Choroid plexus epithelial cell (primary cell): Measurements from ENCODE around the gene RAB31.

Source experiments
- DNase-seq: peaks from one replicate; pipeline ENCODE4 v3.0.0-alpha.2; 2010; ENCODE audit warnings: low read depth
- H3K4me3 ChIP-seq: 2 replicates; pipeline ENCODE4 v1.5.1; 2011; ENCODE audit warnings: low read depth, mild to moderate bottlenecking, control low read depth, low read length, moderate library complexity
- CTCF ChIP-seq: conservative IDR thresholded peaks from 2 replicates; pipeline ENCODE4 v1.5.1; 2011; ENCODE audit warnings: low read depth, mild to moderate bottlenecking, control low read depth, inconsistent platforms, low read length, moderate library complexity

Gene RAB31

GRCh38 chr18:9731380-9731779 is 23.3 kb downstream of the RAB31 start:
- no peak for TF ChIP-seq CTCF
- DNase-seq: peak; percentile 80
- no peak overlapping the region for H3K4me3 ChIP-seq

- DNase-seq: no peak
- H3K4me3 ChIP-seq: no peak overlapping the region
- TF ChIP-seq CTCF: no peak
Observed at GRCh38 chr18:9732031-9732430, 23.9 kb downstream of the RAB31 start.

GRCh38 chr18:9734189-9734588 is 26.1 kb downstream of the RAB31 start:
- DNase-seq: no peak
- no peak for TF ChIP-seq CTCF
- H3K4me3 ChIP-seq: no peak overlapping the region

- no peak for TF ChIP-seq CTCF
- H3K4me3 ChIP-seq: no peak overlapping the region
- DNase-seq: no peak
Observed at GRCh38 chr18:9735238-9735637, 27.1 kb downstream of the RAB31 start.

- TF ChIP-seq CTCF: no peak
- DNase-seq: no peak
- H3K4me3 ChIP-seq: no peak overlapping the region
Observed at GRCh38 chr18:9735879-9736278, 27.8 kb downstream of the RAB31 start.

- TF ChIP-seq CTCF: no peak
- DNase-seq: no peak
- no peak overlapping the region for H3K4me3 ChIP-seq
Observed at GRCh38 chr18:9736286-9736835, 28.3 kb downstream of the RAB31 start.

- no peak for TF ChIP-seq CTCF
- H3K4me3 ChIP-seq: no peak overlapping the region
- DNase-seq: no peak
Observed at GRCh38 chr18:9737006-9737405, 28.9 kb downstream of the RAB31 start.
